ENCODE measurements around the gene SREK1IP1. TPM values are rescaled to one million over a fixed set of nuclear protein-coding genes. Genes with fewer than 3 reads are reported as not detected.

Gene SREK1IP1
- total RNA-seq, 3 donors from 2014 or later (not counting 1 experiment from before 2014, with no cell fraction given), result 20.2 to 28.0 (median 24.4) TPM

DNA sequence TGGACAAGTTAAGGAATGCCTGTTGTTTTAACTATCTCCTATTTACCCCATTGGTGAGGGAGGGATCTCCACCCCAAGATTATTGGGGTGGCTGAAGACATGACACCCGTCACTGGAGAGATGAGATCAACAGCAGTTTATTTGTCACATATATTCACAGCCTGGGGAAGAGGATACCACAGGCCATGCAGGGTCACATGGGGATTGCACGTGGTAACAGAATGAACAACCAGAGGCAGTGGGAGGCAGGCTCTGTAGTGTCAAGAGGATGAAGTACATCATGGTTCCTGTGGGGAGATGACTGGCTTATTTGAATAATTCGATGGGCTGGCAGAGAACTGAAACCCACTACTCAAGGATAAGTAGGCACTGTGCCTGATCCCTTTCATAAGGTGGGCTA, 96.8 kb downstream of the SREK1IP1 start:
- Mint-ChIP-seq H3K27me3 (ENCODE audit: low read depth in 2 of 2) (peaks cover 6% of the 10 kb centered on the region in 2 donors), H3K9me3 (no peaks in the 10 kb centered on the region), H3K4me1 (no peaks in the 10 kb centered on the region), H3K36me3 (no peaks in the 10 kb centered on the region), H3K4me3 (no peak overlapping the region), H3K27ac (no peak overlapping the region)
- H3K4me3 ChIP-seq (ENCODE audit: low read length), result no peak overlapping the region
- H3K27ac ChIP-seq (ENCODE audit: low read length), result no peak overlapping the region
- no peaks in the 10 kb centered on the region for H3K36me3 ChIP-seq (ENCODE audit: control insufficient read depth, insufficient read depth, low read length)
- H3K9me3 ChIP-seq (ENCODE audit: control insufficient read depth, insufficient read depth, low read length), result no peaks in the 10 kb centered on the region
- no peaks in the 10 kb centered on the region for H3K27me3 ChIP-seq (ENCODE audit: control insufficient read depth, insufficient read depth, low read length)
- intact Hi-C loops (cut with micrococcal nuclease), result no loop called here
- H3K4me1 ChIP-seq (ENCODE audit: control insufficient read depth, insufficient read depth, low read length), result no peaks in the 10 kb centered on the region
- DNase-seq (no peak), ATAC-seq (no peak)
- WGBS (ENCODE audit: insufficient coverage), result 64% methylated on average over 2 of the region's 3 CpGs
- TF ChIP-seq, protein P1, sequence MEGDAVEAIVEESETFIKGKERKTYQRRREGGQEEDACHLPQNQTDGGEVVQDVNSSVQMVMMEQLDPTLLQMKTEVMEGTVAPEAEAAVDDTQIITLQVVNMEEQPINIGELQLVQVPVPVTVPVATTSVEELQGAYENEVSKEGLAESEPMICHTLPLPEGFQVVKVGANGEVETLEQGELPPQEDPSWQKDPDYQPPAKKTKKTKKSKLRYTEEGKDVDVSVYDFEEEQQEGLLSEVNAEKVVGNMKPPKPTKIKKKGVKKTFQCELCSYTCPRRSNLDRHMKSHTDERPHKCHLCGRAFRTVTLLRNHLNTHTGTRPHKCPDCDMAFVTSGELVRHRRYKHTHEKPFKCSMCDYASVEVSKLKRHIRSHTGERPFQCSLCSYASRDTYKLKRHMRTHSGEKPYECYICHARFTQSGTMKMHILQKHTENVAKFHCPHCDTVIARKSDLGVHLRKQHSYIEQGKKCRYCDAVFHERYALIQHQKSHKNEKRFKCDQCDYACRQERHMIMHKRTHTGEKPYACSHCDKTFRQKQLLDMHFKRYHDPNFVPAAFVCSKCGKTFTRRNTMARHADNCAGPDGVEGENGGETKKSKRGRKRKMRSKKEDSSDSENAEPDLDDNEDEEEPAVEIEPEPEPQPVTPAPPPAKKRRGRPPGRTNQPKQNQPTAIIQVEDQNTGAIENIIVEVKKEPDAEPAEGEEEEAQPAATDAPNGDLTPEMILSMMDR (IDR thresholded peaks at IDR 0.05), result no peak

DNA sequence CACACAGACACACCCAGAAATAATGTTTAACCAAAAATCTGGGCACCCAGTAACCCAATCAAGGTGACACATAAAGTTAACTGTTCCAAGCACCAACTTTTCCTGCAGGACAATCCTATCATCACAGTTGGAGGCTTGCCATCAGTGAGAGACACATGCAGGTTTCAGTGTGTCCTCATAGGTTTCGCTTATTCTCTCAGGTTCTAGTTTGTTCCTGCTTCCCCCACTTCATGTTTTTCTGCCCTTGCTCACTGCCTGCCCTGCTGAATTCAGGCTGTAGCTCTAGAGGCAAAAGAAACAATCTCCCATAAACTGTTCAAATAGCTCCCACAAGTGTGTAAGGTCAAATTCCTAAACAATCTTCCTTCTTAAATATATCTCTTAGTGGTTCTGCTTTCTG, 98.2 kb downstream of the SREK1IP1 start:
- H3K4me3 Mint-ChIP-seq, result no peak overlapping the region
- peaks cover 10 to 12% of the 10 kb centered on the region in 2 donors for H3K27me3 Mint-ChIP-seq (ENCODE audit: low read depth in 2 of 2)
- H3K36me3 Mint-ChIP-seq, result no peaks in the 10 kb centered on the region
- H3K4me1 Mint-ChIP-seq, result no peaks in the 10 kb centered on the region
- intact Hi-C loops (cut with micrococcal nuclease), result no loop called here
- WGBS (ENCODE audit: insufficient coverage), result 91% methylated on average over 1 of the region's 1 CpG
- Histone ChIP-seq H3K4me1 (ENCODE audit: control insufficient read depth, insufficient read depth, low read length) (no peaks in the 10 kb centered on the region), H3K27me3 (ENCODE audit: control insufficient read depth, insufficient read depth, low read length) (no peaks in the 10 kb centered on the region), H3K4me3 (ENCODE audit: low read length) (no peak overlapping the region), H3K9me3 (ENCODE audit: control insufficient read depth, insufficient read depth, low read length) (no peaks in the 10 kb centered on the region), H3K36me3 (ENCODE audit: control insufficient read depth, insufficient read depth, low read length) (no peaks in the 10 kb centered on the region), H3K27ac (ENCODE audit: low read length) (no peak overlapping the region)
- ATAC-seq, result no peak
- no peak for DNase-seq
- TF ChIP-seq, protein P1 (IDR thresholded peaks at IDR 0.05), result no peak
- no peak overlapping the region for H3K27ac Mint-ChIP-seq
- no peaks in the 10 kb centered on the region for H3K9me3 Mint-ChIP-seq

Other genes starting within 250 kb of the SREK1IP1 start
- gene SHISAL2B, start 78.2 kb downstream of the SREK1IP1 start, total RNA-seq, result not detected
- gene CWC27, start 239 bp upstream of the SREK1IP1 start, total RNA-seq, result 10 to 100 TPM; 21.6 to 26.3 (median 25.7) TPM